Activated CD4-positive, alpha-beta T cell treated with anti-CD3 and anti-CD28 coated beads for 36 hours (primary cell): Measurements from ENCODE around the gene EXOC3L1. TPM values are rescaled to one million over a fixed set of nuclear protein-coding genes. Genes with fewer than 3 reads are reported as not detected.

Experiments used
- ATAC-seq: fragments of 200-7000 bp; cut with Tn5 transposase; one replicate; pipeline ENCODE4 v1.10.0; 2021; ENCODE audit warnings: mild to moderate bottlenecking, moderate library complexity
- CTCF ChIA-PET: fragments of 350-600 bp; sonication (Branson Sonifier 250); formaldehyde crosslinking; loops from one replicate; lab custom pipeline; 2021; ENCODE audit warnings: antibody characterized with exemption; lab: Charles Lee
- POLR2A ChIA-PET: fragments of 350-600 bp; sonication (Branson Sonifier 250); formaldehyde crosslinking; loops from one replicate; lab custom pipeline; 2021; ENCODE audit warnings: antibody characterized with exemption, inconsistent platforms; lab: Charles Lee
- DNase-seq: peaks from one replicate; pipeline ENCODE4 v3.0.0-alpha.2; 2020
- H3K27ac Mint-ChIP-seq: one replicate; pipeline ENCODE4 v1.8.0; 2021; ENCODE audit warnings: mixed read lengths
- H3K27me3 Mint-ChIP-seq: one replicate; pipeline ENCODE4 v1.8.0; 2021; ENCODE audit warnings: mixed read lengths
- H3K36me3 Mint-ChIP-seq: one replicate; pipeline ENCODE4 v1.8.0; 2021; ENCODE audit warnings: low read depth, mixed read lengths
- H3K4me1 Mint-ChIP-seq: one replicate; pipeline ENCODE4 v1.8.0; 2021; ENCODE audit warnings: mixed read lengths
- H3K4me3 Mint-ChIP-seq: one replicate; pipeline ENCODE4 v1.8.0; 2021; ENCODE audit warnings: mild to moderate bottlenecking, moderate library complexity, mixed read lengths
- H3K9me3 Mint-ChIP-seq: one replicate; pipeline ENCODE4 v1.8.0; 2021; ENCODE audit warnings: low read depth, mixed read lengths
- intact Hi-C, 2 experiments: fragments of 100-400 bp; cut with DNase I in 1 of 2; cut with micrococcal nuclease in 1 of 2; formaldehyde crosslinking; loops; one replicate each; pipeline versions ENCODE4 v1.14.2 to v1.15.1; 2022 to 2024; cut with DNase I, micrococcal nuclease
- total RNA-seq, 2 experiments: library from RNA; stranded (reverse); gene quantifications; one replicate each; pipeline ENCODE4 v1.2.3, GENCODE V29; 2021

The EXOC3L1 gene
- total RNA-seq: under 1 TPM in 1 of 2 experiments, not detected in 1; 0.16 TPM

- POLR2A ChIA-PET: no interaction called here
- H3K4me3 Mint-ChIP-seq: peak within 1 kb of the TSS; percentile 93
- ATAC-seq: no peak
Measured at GRCh38 chr16:67190041-67190440, at the start of gene EXOC3L1. TSS of gene EXOC3L1 (minus strand) at chr16:67190136. CDS start at chr16:67189676, 460 bp downstream.

GRCh38 chr16:67238806-67239470 lies 49.0 kb upstream of the EXOC3L1 start:
- ChIA-PET CTCF (interaction anchor here (0.5 to 2.7 kb wide), 5 partner anchors 9 to 208 kb away, joined by 3 to 12 read pairs (median 3); partner anchors contain the start of genes FHOD1 and TMEM208), POLR2A (interaction anchor here (0.6 kb wide), 1 partner anchor 365 kb away, joined by 5 read pairs; no protein-coding TSS in a partner anchor)
- ATAC-seq (no peak), DNase-seq (no peak)
- Mint-ChIP-seq H3K27me3 (no peaks in the 10 kb centered on the region), H3K4me3 (no peak overlapping the region), H3K4me1 (peaks cover 23% of the 10 kb centered on the region), H3K27ac (no peak overlapping the region), H3K9me3 (no peaks in the 10 kb centered on the region), H3K36me3 (peaks cover 26% of the 10 kb centered on the region)
- intact Hi-C loops: no loop called here

More at GRCh38 chr16:67190041-67190440, at the start of gene EXOC3L1:
- no peak within 1 kb of the TSS for H3K27ac Mint-ChIP-seq
- peaks cover 5% of the 10 kb centered on the region for H3K27me3 Mint-ChIP-seq
- DNase-seq: no peak
- no peaks in the 10 kb centered on the region for H3K9me3 Mint-ChIP-seq
- peaks cover 19% of the 10 kb centered on the region for H3K36me3 Mint-ChIP-seq
- H3K4me1 Mint-ChIP-seq: peaks cover 31% of the 10 kb centered on the region
- intact Hi-C loops: loop anchor here in 1 of 2 experiments (5.0 kb wide), 1 partner anchor 37 kb away; the partner anchor contains the start of gene TMEM208
- CTCF ChIA-PET: interaction anchor here (0.7 to 1.6 kb wide), 4 partner anchors 9 to 173 kb away, joined by 3 to 6 read pairs (median 4); no protein-coding TSS in a partner anchor

- ATAC-seq: no peak
- intact Hi-C loops: no loop called here
- no peak overlapping the region for H3K27ac Mint-ChIP-seq
- no peak for DNase-seq
- H3K9me3 Mint-ChIP-seq: no peaks in the 10 kb centered on the region
- H3K27me3 Mint-ChIP-seq: no peaks in the 10 kb centered on the region
- POLR2A ChIA-PET: interaction anchor here (0.6 to 1.9 kb wide), 2 partner anchors 11 to 364 kb away, joined by 5 read pairs; partner anchors contain the start of gene TMEM208
- peaks cover 32% of the 10 kb centered on the region for H3K36me3 Mint-ChIP-seq
- CTCF ChIA-PET: interaction anchor here (0.5 to 2.7 kb wide), 3 partner anchors 11 to 189 kb away, joined by 3 to 12 read pairs (median 3); partner anchors contain the start of gene TMEM208
- peaks cover 16% of the 10 kb centered on the region for H3K4me1 Mint-ChIP-seq
- no peak overlapping the region for H3K4me3 Mint-ChIP-seq
Measured at GRCh38 chr16:67238278-67238575, 48.3 kb upstream of the EXOC3L1 start.

- Mint-ChIP-seq H3K36me3 (peaks cover 33% of the 10 kb centered on the region), H3K4me3 (no peak overlapping the region), H3K27ac (peak overlapping the region; percentile 55), H3K27me3 (no peaks in the 10 kb centered on the region), H3K9me3 (no peaks in the 10 kb centered on the region), H3K4me1 (peaks cover 15% of the 10 kb centered on the region)
- ChIA-PET POLR2A (interaction anchor here (1.9 kb wide), 1 partner anchor 11 kb away, joined by 5 read pairs; the partner anchor contains the start of gene TMEM208), CTCF (interaction anchor here (0.5 to 2.7 kb wide), 4 partner anchors 10 to 189 kb away, joined by 3 to 12 read pairs (median 3); partner anchors contain the start of gene TMEM208)
- DNase-seq: no peak
- intact Hi-C loops: no loop called here
- no peak for ATAC-seq
Measured at GRCh38 chr16:67237396-67238277, 47.7 kb upstream of the EXOC3L1 start.

GRCh38 chr16:67236563-67237395 lies 46.8 kb upstream of the EXOC3L1 start:
- intact Hi-C loops: loop anchor here (1.0 kb wide), 3 partner anchors 8 to 11 kb away; partner anchors contain the start of genes TMEM208 (in 2 of the 2) and FHOD1 (in 1 of the 2)

GRCh38 chr16:67235816-67236562 lies 46.1 kb upstream of the EXOC3L1 start:
- H3K27ac Mint-ChIP-seq: peak overlapping the region; percentile 78
- peak; percentile 56 for ATAC-seq
- POLR2A ChIA-PET: interaction anchor here (0.7 kb wide), 1 partner anchor 8 kb away, joined by 3 read pairs; no protein-coding TSS in a partner anchor
- H3K27me3 Mint-ChIP-seq: no peaks in the 10 kb centered on the region
- H3K4me3 Mint-ChIP-seq: peak overlapping the region; percentile 66
- CTCF ChIA-PET: interaction anchor here (0.6 to 1.0 kb wide), 4 partner anchors 9 to 38 kb away, joined by 3 read pairs; partner anchors contain the start of gene TMEM208
- peaks cover 5% of the 10 kb centered on the region for H3K4me1 Mint-ChIP-seq
- peaks cover 43% of the 10 kb centered on the region for H3K36me3 Mint-ChIP-seq
- intact Hi-C loops: loop anchor here (1.0 kb wide), 3 partner anchors 8 to 11 kb away; partner anchors contain the start of genes TMEM208 (in 2 of the 2) and FHOD1 (in 1 of the 2)
- H3K9me3 Mint-ChIP-seq: no peaks in the 10 kb centered on the region
- DNase-seq: peak; percentile 66

More at GRCh38 chr16:67236563-67237395, 46.8 kb upstream of the EXOC3L1 start:
- Mint-ChIP-seq H3K9me3 (no peaks in the 10 kb centered on the region), H3K4me3 (peak overlapping the region; percentile 66), H3K27me3 (no peaks in the 10 kb centered on the region), H3K4me1 (peaks cover 12% of the 10 kb centered on the region), H3K27ac (peak overlapping the region; percentile 78), H3K36me3 (peaks cover 36% of the 10 kb centered on the region)
- DNase-seq (peak; percentile 94), ATAC-seq (peak; percentile 99)
- CTCF ChIA-PET: interaction anchor here (1.0 to 1.3 kb wide), 2 partner anchors 11 to 25 kb away, joined by 3 read pairs; no protein-coding TSS in a partner anchor
- POLR2A ChIA-PET: interaction anchor here (0.6 to 1.9 kb wide), 2 partner anchors 10 to 615 kb away, joined by 3 to 5 read pairs; partner anchors contain the start of gene TMEM208

- ChIA-PET POLR2A (interaction anchor here (0.6 to 0.8 kb wide), 2 partner anchors 10 to 213 kb away, joined by 3 read pairs; no protein-coding TSS in a partner anchor), CTCF (interaction anchor here (1.7 kb wide), 1 partner anchor 13 kb away, joined by 4 read pairs; the partner anchor contains the start of gene FHOD1)
- Mint-ChIP-seq H3K4me3 (no peak overlapping the region), H3K27ac (no peak overlapping the region), H3K9me3 (no peaks in the 10 kb centered on the region), H3K27me3 (no peaks in the 10 kb centered on the region), H3K4me1 (peaks cover 5% of the 10 kb centered on the region), H3K36me3 (peaks cover 52% of the 10 kb centered on the region)
- ATAC-seq (no peak), DNase-seq (no peak)
- intact Hi-C loops: no loop called here
Measured at GRCh38 chr16:67234180-67234597, 44.3 kb upstream of the EXOC3L1 start.

- POLR2A ChIA-PET: interaction anchor here (0.6 kb wide), 1 partner anchor 212 kb away, joined by 3 read pairs; no protein-coding TSS in a partner anchor
- no peaks in the 10 kb centered on the region for H3K27me3 Mint-ChIP-seq
Measured at GRCh38 chr16:67233596-67233995, 43.7 kb upstream of the EXOC3L1 start.

GRCh38 chr16:67230809-67231660 lies 41.1 kb upstream of the EXOC3L1 start:
- peaks cover 16% of the 10 kb centered on the region for H3K4me1 Mint-ChIP-seq
- DNase-seq: no peak
- no peak overlapping the region for H3K27ac Mint-ChIP-seq
- no peak overlapping the region for H3K4me3 Mint-ChIP-seq
- ATAC-seq: no peak
- no peaks in the 10 kb centered on the region for H3K27me3 Mint-ChIP-seq
- no peaks in the 10 kb centered on the region for H3K9me3 Mint-ChIP-seq
- intact Hi-C loops: no loop called here
- CTCF ChIA-PET: interaction anchor here (0.6 to 1.2 kb wide), 3 partner anchors 14 to 251 kb away, joined by 3 to 4 read pairs (median 4); no protein-coding TSS in a partner anchor
- POLR2A ChIA-PET: interaction anchor here (0.8 kb wide), 1 partner anchor 13 kb away, joined by 4 read pairs; no protein-coding TSS in a partner anchor
- peaks cover 45% of the 10 kb centered on the region for H3K36me3 Mint-ChIP-seq

More at GRCh38 chr16:67233596-67233995, 43.7 kb upstream of the EXOC3L1 start:
- DNase-seq (no peak), ATAC-seq (no peak)
- Mint-ChIP-seq H3K9me3 (no peaks in the 10 kb centered on the region), H3K4me1 (peaks cover 5% of the 10 kb centered on the region), H3K36me3 (peaks cover 53% of the 10 kb centered on the region), H3K4me3 (no peak overlapping the region), H3K27ac (no peak overlapping the region)
- intact Hi-C loops: no loop called here
- CTCF ChIA-PET: interaction anchor here (1.7 kb wide), 1 partner anchor 14 kb away, joined by 4 read pairs; the partner anchor contains the start of gene FHOD1
